ENCODE data around the gene EID2B. TPM values are rescaled to one million over a fixed set of nuclear protein-coding genes. Genes with fewer than 3 reads are reported as not detected.

The EID2B gene, protein sequence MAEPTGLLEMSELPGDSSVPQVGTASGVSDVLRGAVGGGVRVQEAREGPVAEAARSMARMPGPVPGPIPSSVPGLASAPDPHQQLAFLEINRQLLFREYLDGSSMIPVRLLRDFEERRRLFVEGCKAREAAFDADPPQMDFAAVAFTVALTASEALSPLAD
- polyA plus RNA-seq = under 1 TPM; 0.57 to 0.80 TPM

DNA sequence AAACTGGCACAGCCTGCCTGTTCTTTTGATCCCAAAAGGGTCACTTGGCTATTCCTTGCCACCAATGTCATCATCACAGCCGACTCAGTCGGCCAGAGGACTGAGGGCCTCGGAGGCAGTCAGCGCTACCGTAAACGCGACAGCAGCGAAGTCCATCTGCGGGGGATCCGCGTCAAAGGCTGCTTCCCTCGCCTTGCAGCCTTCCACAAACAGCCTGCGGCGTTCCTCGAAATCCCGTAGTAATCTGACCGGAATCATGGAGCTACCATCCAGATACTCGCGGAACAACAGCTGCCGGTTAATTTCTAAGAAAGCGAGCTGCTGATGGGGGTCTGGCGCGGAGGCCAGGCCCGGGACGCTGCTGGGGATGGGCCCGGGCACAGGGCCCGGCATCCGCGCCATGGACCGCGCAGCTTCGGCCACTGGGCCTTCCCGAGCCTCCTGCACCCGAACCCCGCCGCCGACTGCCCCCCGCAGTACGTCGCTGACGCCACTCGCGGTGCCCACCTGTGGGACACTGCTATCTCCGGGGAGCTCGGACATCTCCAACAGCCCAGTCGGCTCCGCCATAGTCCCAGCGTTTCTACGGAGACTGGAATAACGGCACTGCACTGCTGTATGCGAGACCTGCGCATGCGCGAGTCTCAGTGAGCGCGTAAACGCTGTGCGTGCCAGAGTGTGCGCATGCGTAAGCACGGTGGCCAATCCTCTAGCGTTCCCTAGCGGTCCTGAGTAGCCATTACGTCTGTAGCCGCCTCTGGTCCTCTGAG lies at the start of gene EID2B:
Gene EID2B, minus strand, starts transcription at position 620 of the 770 bp plus-strand sequence. Its CDS starts 50 bp downstream, at position 570.
- H3K9me3 ChIP-seq (ENCODE audit: control insufficient read depth in 2 of 2, insufficient read depth in 1 of 2, low read depth in 1 of 2, low read length in 1 of 2) = no peaks in the 10 kb centered on the region
- WGBS, 2 donors = 0% methylated on average over 63 to 65 of the region's 65 CpGs
- H3K4me3 ChIP-seq (ENCODE audit: low read depth in 1 of 2, low read length in 2 of 2) = peak within 1 kb of the TSS; percentile 57 to 80
- no peaks in the 10 kb centered on the region for H3K27me3 ChIP-seq (ENCODE audit: control insufficient read depth in 1 of 2, insufficient read depth in 2 of 2, low read length in 2 of 2)
- H3K27ac ChIP-seq (ENCODE audit: low read depth in 2 of 2, low read length in 1 of 2) = peak within 1 kb of the TSS; percentile 48 to 60
- no peaks in the 10 kb centered on the region for H3K36me3 ChIP-seq (ENCODE audit: control insufficient read depth in 2 of 2, insufficient read depth in 2 of 2, low read length in 1 of 2)
- H3K4me1 ChIP-seq (ENCODE audit: control insufficient read depth in 2 of 2, insufficient read depth in 2 of 2, low read length in 1 of 2) = peaks cover 2 to 4% of the 10 kb centered on the region in 2 donors

GRCh38 chr19:39582442-39582841 lies 49.8 kb upstream of the EID2B start:
- Histone ChIP-seq H3K4me1 (ENCODE audit: control insufficient read depth in 2 of 2, insufficient read depth in 2 of 2, low read length in 1 of 2) (no peaks in the 10 kb centered on the region), H3K4me3 (ENCODE audit: low read depth in 1 of 2, low read length in 2 of 2) (no peak overlapping the region), H3K27me3 (ENCODE audit: control insufficient read depth in 1 of 2, insufficient read depth in 2 of 2, low read length in 2 of 2) (no peaks in the 10 kb centered on the region), H3K9me3 (ENCODE audit: control insufficient read depth in 2 of 2, insufficient read depth in 1 of 2, low read depth in 1 of 2, low read length in 1 of 2) (peaks cover 0 to 6% of the 10 kb centered on the region in 2 donors), H3K27ac (ENCODE audit: low read depth in 2 of 2, low read length in 1 of 2) (no peak overlapping the region), H3K36me3 (ENCODE audit: control insufficient read depth in 2 of 2, insufficient read depth in 2 of 2, low read length in 1 of 2) (no peaks in the 10 kb centered on the region)
- 43 to 50% methylated on average over 4 of the region's 4 CpGs for WGBS, 2 donors

DNA sequence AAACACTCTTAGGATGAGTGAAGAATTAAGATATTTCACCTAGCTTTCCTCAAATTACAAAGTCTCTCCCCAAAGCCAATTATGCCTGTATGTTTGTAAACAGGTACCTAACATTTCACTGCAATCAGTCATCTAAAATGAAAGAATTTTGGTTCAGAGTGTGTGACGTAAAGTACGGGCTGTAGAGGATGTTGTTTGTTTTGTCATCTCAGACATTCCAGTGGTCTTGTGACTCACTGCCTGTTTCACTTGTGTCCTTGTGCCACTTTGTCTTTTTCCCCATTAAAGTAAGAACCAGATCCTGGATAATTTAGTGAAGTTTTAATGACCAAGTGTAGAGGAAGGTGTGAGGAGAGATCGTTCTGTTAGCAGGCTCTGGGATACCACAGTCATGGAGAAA lies 36.0 kb upstream of the EID2B start:
- no peak overlapping the region for H3K4me3 ChIP-seq (ENCODE audit: low read depth in 1 of 2, low read length in 2 of 2)
- H3K4me1 ChIP-seq (ENCODE audit: control insufficient read depth in 2 of 2, insufficient read depth in 2 of 2, low read length in 1 of 2) = no peaks in the 10 kb centered on the region
- no peak overlapping the region for H3K27ac ChIP-seq (ENCODE audit: low read depth in 2 of 2, low read length in 1 of 2)
- H3K36me3 ChIP-seq (ENCODE audit: control insufficient read depth in 2 of 2, insufficient read depth in 2 of 2, low read length in 1 of 2) = no peaks in the 10 kb centered on the region
- 44 to 46% methylated on average over 3 of the region's 3 CpGs for WGBS, 2 donors
- no peaks in the 10 kb centered on the region for H3K27me3 ChIP-seq (ENCODE audit: control insufficient read depth in 1 of 2, insufficient read depth in 2 of 2, low read length in 2 of 2)
- no peaks in the 10 kb centered on the region for H3K9me3 ChIP-seq (ENCODE audit: control insufficient read depth in 2 of 2, insufficient read depth in 1 of 2, low read depth in 1 of 2, low read length in 1 of 2)

DNA sequence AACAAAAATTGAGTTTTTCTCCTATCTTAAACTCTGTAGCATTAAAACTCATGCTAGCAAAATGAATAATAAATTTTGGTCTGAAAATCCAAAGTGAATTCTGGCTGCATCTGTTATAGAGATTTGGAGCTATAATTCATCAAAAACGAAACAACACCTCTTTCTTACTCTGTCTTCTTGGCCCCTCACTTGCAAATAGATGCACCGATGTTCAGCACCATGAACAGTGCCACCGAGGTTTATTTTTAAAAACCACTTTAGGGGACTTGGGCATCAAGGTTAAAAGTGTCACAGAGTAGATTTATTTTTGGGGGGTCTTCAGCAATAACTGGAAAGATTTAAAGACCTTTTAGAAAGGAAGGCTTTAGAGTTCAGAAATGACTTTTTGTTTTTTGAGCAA lies 33.4 kb upstream of the EID2B start:
- H3K27me3 ChIP-seq (ENCODE audit: control insufficient read depth in 1 of 2, insufficient read depth in 2 of 2, low read length in 2 of 2) = no peaks in the 10 kb centered on the region
- no peaks in the 10 kb centered on the region for H3K4me1 ChIP-seq (ENCODE audit: control insufficient read depth in 2 of 2, insufficient read depth in 2 of 2, low read length in 1 of 2)
- H3K27ac ChIP-seq (ENCODE audit: low read depth in 2 of 2, low read length in 1 of 2) = no peak overlapping the region
- no peaks in the 10 kb centered on the region for H3K36me3 ChIP-seq (ENCODE audit: control insufficient read depth in 2 of 2, insufficient read depth in 2 of 2, low read length in 1 of 2)
- H3K4me3 ChIP-seq (ENCODE audit: low read depth in 1 of 2, low read length in 2 of 2) = no peak overlapping the region
- no peaks in the 10 kb centered on the region for H3K9me3 ChIP-seq (ENCODE audit: control insufficient read depth in 2 of 2, insufficient read depth in 1 of 2, low read depth in 1 of 2, low read length in 1 of 2)
- WGBS, 2 donors = 42 to 47% methylated on average over 3 of the region's 3 CpGs

DNA sequence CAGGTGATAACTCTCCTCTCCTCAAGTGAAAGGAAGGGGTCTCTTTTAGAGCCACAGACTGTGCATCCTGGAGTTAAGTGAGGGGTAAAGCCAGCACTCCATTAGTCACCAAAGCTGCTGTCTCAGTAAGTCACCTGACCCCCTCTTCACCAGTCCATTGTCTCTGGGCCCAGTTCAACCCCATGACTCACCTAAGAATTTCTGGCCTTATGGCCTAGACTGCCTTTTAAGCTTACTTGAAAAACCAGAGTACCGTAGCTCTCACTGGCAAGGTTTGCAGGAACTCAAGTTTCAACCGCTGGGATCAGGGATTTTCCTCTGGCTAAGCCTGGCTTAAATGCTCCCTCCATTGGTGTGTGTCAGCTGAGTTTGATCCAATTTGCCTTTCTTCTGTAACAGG lies 30.8 kb upstream of the EID2B start:
- Histone ChIP-seq H3K27ac (ENCODE audit: low read depth in 2 of 2, low read length in 1 of 2) (peak overlapping the region in 1 of 2 donors; percentile 34), H3K4me3 (ENCODE audit: low read depth in 1 of 2, low read length in 2 of 2) (no peak overlapping the region), H3K4me1 (ENCODE audit: control insufficient read depth in 2 of 2, insufficient read depth in 2 of 2, low read length in 1 of 2) (no peaks in the 10 kb centered on the region), H3K36me3 (ENCODE audit: control insufficient read depth in 2 of 2, insufficient read depth in 2 of 2, low read length in 1 of 2) (no peaks in the 10 kb centered on the region), H3K9me3 (ENCODE audit: control insufficient read depth in 2 of 2, insufficient read depth in 1 of 2, low read depth in 1 of 2, low read length in 1 of 2) (no peaks in the 10 kb centered on the region), H3K27me3 (ENCODE audit: control insufficient read depth in 1 of 2, insufficient read depth in 2 of 2, low read length in 2 of 2) (no peaks in the 10 kb centered on the region)
- 56 to 64% methylated on average over 2 of the region's 2 CpGs for WGBS, 2 donors

GRCh38 chr19:39558624-39559117 lies 26.0 kb upstream of the EID2B start:
- peak overlapping the region in 1 of 2 donors; percentile 0 for H3K27ac ChIP-seq (ENCODE audit: low read depth in 2 of 2, low read length in 1 of 2)

DNA sequence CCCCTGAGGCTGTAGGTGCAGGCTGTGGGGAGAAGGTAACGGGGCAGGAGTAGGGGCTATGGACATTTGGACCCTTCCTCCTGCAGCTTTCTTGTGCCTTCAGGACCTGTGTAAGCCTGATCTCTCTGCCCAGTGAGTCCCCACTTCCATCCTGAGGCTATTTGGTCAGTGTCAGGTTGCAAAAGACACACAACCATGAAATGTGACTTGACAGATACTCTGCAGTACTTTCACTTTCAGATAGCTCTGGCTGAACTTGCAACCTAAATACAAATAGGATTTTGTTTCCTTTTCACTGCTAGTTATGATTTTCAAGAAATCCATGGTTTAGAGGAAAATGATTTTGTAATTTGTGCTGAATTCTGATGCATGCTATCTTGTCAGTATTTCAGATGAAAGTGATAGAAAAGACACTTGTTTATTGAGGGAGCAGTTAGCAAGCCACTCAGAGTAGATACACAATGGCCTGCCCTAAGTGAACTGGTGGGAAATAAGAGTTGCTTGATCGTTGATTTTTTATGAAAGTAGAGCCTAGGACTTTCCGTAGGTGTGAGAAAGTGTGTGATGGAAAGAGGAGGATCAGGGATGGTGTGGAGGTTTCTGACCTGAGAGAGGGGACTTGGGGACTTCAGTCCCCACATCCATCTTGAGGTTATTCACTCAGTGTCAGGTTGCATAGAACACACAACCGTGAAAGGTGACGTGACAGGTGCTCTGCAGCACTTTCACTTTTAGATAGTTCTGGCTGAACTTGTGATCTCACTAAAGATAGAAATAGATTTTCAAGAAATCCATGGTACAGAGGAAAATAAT lies 25.4 kb upstream of the EID2B start:
- 59 to 64% methylated on average over 5 of the region's 5 CpGs for WGBS, 2 donors
- Histone ChIP-seq H3K36me3 (ENCODE audit: control insufficient read depth in 2 of 2, insufficient read depth in 2 of 2, low read length in 1 of 2) (no peaks in the 10 kb centered on the region), H3K27ac (ENCODE audit: low read depth in 2 of 2, low read length in 1 of 2) (no peak overlapping the region), H3K27me3 (ENCODE audit: control insufficient read depth in 1 of 2, insufficient read depth in 2 of 2, low read length in 2 of 2) (no peaks in the 10 kb centered on the region), H3K4me3 (ENCODE audit: low read depth in 1 of 2, low read length in 2 of 2) (no peak overlapping the region), H3K4me1 (ENCODE audit: control insufficient read depth in 2 of 2, insufficient read depth in 2 of 2, low read length in 1 of 2) (no peaks in the 10 kb centered on the region), H3K9me3 (ENCODE audit: control insufficient read depth in 2 of 2, insufficient read depth in 1 of 2, low read depth in 1 of 2, low read length in 1 of 2) (no peaks in the 10 kb centered on the region)

More at GRCh38 chr19:39558624-39559117, 26.0 kb upstream of the EID2B start:
- H3K36me3 ChIP-seq (ENCODE audit: control insufficient read depth in 2 of 2, insufficient read depth in 2 of 2, low read length in 1 of 2) = no peaks in the 10 kb centered on the region
- WGBS, 2 donors = 59 to 64% methylated on average over 6 of the region's 6 CpGs
- H3K4me1 ChIP-seq (ENCODE audit: control insufficient read depth in 2 of 2, insufficient read depth in 2 of 2, low read length in 1 of 2) = no peaks in the 10 kb centered on the region
- no peaks in the 10 kb centered on the region for H3K27me3 ChIP-seq (ENCODE audit: control insufficient read depth in 1 of 2, insufficient read depth in 2 of 2, low read length in 2 of 2)
- no peak overlapping the region for H3K4me3 ChIP-seq (ENCODE audit: low read depth in 1 of 2, low read length in 2 of 2)
- H3K9me3 ChIP-seq (ENCODE audit: control insufficient read depth in 2 of 2, insufficient read depth in 1 of 2, low read depth in 1 of 2, low read length in 1 of 2) = no peaks in the 10 kb centered on the region

GRCh38 chr19:39555883-39556282 lies 23.2 kb upstream of the EID2B start:
- WGBS, 2 donors = 20 to 43% methylated on average over 1 of the region's 1 CpG
- H3K27me3 ChIP-seq (ENCODE audit: control insufficient read depth in 1 of 2, insufficient read depth in 2 of 2, low read length in 2 of 2) = no peaks in the 10 kb centered on the region
- no peaks in the 10 kb centered on the region for H3K9me3 ChIP-seq (ENCODE audit: control insufficient read depth in 2 of 2, insufficient read depth in 1 of 2, low read depth in 1 of 2, low read length in 1 of 2)
- H3K27ac ChIP-seq (ENCODE audit: low read depth in 2 of 2, low read length in 1 of 2) = no peak overlapping the region
- no peak overlapping the region for H3K4me3 ChIP-seq (ENCODE audit: low read depth in 1 of 2, low read length in 2 of 2)
- no peaks in the 10 kb centered on the region for H3K36me3 ChIP-seq (ENCODE audit: control insufficient read depth in 2 of 2, insufficient read depth in 2 of 2, low read length in 1 of 2)
- no peaks in the 10 kb centered on the region for H3K4me1 ChIP-seq (ENCODE audit: control insufficient read depth in 2 of 2, insufficient read depth in 2 of 2, low read length in 1 of 2)

DNA sequence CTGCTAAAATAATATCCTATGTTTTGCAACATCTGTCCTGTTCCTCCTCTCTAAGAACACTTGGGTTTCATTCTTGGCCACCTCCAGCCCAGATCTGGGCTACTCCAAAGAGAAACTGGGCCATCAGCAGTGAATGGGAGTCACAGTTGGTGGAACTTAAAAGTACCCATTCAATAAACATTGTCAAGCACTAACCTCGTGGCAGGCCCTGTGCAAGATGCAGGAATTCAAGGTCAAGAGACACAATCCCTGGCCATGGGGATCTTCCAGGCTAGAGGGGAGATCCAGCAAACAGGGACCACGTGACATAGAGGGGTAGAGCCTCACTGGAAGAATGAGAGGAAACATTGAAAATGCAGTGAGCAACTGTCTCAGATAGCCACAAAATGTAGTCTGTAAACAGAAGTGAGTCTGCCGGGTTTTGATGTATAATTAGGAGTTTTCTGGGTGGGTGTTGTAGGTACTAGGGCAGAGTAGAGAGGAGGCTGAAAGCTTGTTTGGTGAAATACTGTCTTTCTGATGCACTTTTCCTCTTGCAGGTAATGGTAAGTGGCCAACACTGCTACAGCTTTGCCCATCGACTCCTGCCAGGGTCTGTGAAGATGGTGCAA lies 22.2 kb upstream of the EID2B start:
- WGBS, 2 donors = 66 to 71% methylated on average over 4 of the region's 4 CpGs
- Histone ChIP-seq H3K4me3 (ENCODE audit: low read depth in 1 of 2, low read length in 2 of 2) (no peak overlapping the region), H3K9me3 (ENCODE audit: control insufficient read depth in 2 of 2, insufficient read depth in 1 of 2, low read depth in 1 of 2, low read length in 1 of 2) (no peaks in the 10 kb centered on the region), H3K27me3 (ENCODE audit: control insufficient read depth in 1 of 2, insufficient read depth in 2 of 2, low read length in 2 of 2) (no peaks in the 10 kb centered on the region), H3K27ac (ENCODE audit: low read depth in 2 of 2, low read length in 1 of 2) (no peak overlapping the region), H3K4me1 (ENCODE audit: control insufficient read depth in 2 of 2, insufficient read depth in 2 of 2, low read length in 1 of 2) (no peaks in the 10 kb centered on the region), H3K36me3 (ENCODE audit: control insufficient read depth in 2 of 2, insufficient read depth in 2 of 2, low read length in 1 of 2) (no peaks in the 10 kb centered on the region)

Data from esophagus (tissue), 2 donors.